Muscle of back (tissue), 11 donors: ENCODE results near the gene FOXP4. TPM values are rescaled to one million over a fixed set of nuclear protein-coding genes. Genes with fewer than 3 reads are reported as not detected.
"Not testable (repeated sequence)": the region's sequence is repeated elsewhere in the genome, so short reads cannot be mapped to it uniquely, and the experiment has no call there.

ENCODE experiments used
- DNase-seq, 3 donors: peaks; one replicate each; pipeline versions ENCODE4 v3.0.0 to v3.0.0-alpha.2; 2013
- polyA plus RNA-seq, 10 donors: library from polyadenylated mRNA; unstranded; fragments of 120-200 nt; gene quantifications; one replicate each; pipeline ENCODE4 v1.2.1, GENCODE V29; 2013; ENCODE audit not compliant: insufficient read length in 10 of 10

The FOXP4 gene
- polyA plus RNA-seq, 10 donors, result 8.4 to 14.1 (median 12.3) TPM

DNA sequence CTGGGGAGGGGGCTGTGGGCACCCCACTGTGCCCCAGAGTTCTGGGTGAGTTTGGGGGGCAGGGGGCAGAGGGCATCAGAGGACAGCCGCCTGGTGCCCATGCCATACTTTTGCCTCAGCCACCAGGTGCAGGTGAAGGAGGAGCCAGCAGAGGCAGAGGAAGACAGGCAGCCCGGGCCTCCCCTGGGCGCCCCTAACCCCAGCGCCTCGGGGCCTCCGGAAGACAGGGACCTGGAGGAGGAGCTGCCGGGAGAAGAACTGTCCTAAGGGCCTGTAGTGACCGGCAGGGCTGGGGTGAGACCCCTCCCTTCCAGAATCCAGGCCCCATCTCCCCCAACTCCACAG lies 52.5 kb downstream of the FOXP4 start:
- no peak for DNase-seq

DNA sequence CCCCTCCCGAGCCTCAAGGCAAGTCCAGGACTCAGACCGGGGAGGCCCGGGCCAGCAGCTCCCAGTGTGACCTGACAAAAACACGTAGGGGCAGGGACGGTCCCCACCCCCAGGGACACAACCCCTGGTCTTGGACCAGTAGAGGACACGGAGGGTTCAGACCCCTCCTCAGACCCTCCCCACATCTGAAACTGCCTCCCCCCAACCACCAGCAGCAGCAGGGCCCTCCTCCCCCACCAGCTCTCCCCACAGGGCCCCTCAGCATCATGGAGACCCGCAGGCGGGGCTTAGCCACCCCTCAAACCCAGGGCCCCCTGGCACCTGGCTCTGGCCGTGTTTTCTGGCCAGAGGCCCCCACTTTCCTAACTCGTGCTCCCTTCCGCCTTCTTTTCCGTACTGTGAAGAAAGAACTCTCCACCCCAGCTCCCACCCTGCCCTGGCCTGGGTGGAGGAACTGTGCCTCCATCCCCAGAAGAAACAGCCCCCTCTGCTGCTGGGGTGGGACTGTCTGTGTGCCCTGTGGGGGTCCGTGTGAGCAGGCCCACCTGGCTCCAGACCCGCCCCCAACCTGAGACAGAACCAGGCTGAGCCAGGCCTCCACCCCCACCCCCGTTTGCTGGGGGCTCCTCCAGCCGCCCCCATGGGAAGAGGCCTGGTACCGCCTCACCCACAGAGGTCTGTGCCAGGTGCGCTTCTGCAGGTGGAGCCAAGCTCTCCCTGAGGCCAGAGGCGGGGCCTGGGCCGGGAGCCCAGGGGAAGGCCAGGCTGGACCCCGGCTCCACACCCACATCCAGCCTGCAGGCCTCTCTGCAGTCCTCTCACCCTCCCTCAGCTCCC lies 53.1 kb downstream of the FOXP4 start:
- DNase-seq, result no peak

DNA sequence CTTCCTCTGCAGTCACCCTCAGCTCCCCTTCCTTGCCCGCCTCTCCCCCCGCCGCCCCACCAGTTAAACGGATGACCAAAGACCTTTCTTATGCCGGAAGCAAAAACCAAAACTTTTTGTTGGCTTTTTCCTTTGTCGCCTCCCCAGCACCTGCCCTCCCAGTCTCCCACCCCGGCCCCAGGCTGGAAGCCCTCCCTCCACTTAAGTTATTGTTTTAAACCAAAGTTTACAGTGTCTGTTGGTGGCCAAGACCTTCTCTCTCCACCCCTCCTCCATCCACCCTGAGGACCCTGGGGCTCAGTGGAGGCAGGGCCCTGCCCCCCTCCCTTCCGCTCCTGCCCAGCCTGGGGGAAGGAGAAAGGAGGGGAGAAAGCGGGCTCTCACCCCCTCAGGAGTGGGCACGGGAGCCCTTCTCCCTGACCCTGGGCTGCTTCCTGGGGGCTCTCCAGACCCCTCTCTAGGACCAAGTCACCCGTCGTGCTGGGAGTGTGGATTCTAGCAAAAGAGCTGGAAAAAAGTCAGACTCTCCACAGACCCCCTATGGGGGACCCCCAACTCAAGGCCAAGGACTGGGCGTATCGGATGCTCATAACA lies 53.8 kb downstream of the FOXP4 start:
- DNase-seq, result no peak

DNA sequence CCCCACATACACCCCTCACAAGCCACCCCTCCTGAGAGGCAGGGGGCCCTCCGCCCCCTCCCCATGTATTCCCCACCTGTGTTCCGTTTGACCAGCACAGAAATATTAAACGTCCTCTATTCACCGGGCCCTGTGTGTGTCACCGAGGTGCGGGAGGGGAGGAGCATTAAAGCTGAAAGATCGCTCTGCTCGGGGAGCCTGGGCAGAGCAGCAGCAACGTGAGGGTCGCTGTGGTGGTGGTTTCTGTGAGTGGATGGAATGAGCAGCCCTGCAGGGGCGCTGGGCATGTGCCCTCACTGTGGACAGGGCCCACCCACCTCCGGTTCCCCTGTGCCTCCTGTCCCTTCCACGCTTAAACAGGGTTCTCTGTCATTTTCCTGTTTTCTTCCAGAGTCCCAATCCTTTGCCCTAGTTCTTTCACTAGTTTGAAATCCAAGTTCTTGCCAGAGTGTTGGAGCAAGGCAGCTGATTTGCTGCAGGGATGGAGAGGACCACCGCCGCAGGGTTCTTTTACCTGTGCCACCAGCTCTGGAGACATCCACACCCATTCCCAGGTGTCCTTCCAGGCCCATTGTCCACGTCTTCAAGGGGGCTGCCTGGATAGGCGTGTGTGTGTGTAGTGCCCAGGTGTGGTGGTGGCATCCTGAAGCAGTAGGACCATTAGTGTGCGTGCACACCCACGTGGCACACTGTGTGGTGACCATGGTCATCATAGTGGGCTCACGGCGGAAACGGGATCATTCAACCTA lies 54.5 kb downstream of the FOXP4 start:
- no peak for DNase-seq

DNA sequence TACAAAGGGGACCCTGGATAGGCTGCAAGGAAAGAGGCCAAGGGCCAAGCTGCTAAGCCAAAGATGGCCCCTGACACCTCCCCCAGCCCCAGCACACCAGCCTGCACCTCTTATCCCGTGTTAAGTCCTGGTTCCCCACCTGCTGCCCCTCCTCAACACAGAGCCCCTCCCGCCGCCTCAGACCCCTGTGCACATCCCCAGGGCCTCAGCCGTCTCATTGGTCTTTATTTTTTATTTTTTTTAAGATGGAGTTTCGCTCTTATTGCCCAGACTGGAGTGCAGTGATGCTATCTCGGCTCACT lies 55.0 kb downstream of the FOXP4 start:
- DNase-seq, result no peak

DNA sequence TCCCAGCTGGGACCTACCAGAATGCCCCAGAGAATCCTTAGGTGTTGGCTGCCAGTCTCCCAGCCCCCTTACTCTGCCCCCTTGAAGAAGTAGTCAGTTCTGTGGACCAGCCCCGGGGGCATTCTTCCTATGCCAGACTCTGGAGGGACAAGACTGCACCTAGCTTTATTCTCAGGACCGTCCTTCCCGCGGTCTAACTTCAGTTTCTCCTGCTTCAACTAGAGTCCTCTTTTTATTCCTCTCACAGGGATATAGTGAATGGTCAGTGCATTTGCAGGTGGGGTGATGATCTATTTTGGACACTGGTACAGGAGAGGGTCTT lies 56.2 kb downstream of the FOXP4 start:
- no peak for DNase-seq

DNA sequence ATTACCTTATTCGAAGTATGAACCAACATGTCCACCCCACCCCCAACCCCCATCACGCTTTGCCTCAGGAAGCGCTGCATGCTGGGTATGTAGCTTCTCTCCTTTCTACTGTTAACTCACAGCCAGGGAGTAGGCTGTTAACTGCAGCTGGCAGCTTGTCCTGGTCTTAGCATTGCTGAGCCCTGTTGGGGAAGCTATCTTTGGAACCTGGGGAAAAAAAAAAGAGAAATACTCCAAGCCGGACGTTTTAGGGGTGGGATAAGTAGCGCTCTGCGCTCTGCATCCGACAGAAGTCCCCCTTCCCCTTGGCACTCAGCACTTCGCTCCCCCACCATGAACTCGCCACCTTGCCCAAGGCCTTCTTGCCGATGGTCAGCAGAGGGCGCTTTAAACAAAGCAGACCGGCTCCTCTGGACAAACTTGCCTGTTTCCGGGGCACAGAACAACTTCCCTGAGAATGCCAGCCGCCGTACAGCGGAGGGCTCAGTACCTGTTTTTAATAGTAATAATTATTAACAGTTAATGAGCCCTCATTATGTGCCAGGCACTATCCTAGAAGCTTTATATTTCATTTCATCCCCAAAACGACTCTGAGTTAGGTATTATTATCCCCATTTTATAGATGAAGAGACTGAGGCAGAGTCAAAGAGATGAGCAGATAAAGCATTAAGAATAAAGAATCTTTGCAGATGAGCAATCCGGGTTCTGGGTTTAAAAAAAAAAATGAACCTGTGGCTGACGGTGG lies 56.9 kb downstream of the FOXP4 start:
- peak; percentile 83 to 93 (median 89) for DNase-seq

DNA sequence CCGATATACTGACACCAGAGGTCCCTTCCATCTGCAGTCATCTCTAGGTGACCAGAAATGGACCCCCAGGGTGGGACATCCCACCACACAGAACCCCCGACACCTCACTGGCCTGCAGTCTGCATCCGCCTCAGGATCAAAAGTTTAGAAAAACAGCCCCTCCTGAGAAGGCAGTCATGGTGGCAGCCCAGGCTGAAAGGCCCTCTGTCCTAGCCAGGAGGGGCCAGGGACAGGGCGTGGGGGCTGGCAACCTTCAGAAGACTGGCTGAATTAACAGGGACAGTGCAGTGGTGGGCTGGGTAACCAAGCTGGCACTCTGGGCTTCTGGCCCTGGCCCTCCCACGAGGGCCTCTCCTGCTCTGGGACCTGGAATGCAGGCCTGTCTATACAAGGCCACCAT lies 57.8 kb downstream of the FOXP4 start:
- no peak for DNase-seq

DNA sequence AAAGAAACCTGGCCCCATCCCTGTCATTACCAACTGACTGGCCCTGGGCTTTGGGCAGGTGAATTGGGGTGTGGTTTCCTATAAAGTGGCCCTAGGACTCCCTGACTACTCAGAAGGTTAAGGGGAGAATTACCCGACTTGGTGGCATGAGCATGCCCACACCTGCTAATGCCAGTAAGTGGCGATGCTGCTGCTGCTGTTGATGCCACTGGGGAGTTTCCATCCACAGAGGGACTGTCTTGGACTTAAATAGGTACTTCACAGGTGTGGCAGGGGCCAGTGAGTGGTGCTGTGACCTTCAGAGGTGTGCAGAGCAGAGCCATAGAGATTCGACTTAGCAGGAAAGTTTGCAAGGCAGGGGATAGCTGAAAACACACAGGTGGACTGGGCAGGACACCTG lies 59.5 kb downstream of the FOXP4 start:
- DNase-seq, result no peak

DNA sequence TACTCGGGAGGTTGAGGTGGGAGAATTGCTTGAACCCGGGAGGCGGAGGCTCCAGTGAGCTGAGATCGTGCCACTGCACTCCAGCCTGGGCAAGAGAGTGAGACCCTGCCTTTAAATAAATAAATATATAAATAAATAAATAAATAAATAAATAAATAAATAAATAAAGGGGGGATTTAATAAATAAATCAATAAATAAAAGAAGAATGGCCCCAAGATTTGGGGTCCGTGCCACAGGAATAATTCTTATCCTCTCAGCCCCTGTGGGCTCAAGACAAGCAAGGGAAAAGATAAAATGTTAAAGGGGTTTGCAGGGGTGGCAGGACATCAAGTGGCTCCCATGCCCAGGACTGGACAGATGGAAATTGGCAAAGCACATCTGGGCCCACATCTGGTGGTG lies 60.9 kb downstream of the FOXP4 start:
- DNase-seq, result no peak

DNA sequence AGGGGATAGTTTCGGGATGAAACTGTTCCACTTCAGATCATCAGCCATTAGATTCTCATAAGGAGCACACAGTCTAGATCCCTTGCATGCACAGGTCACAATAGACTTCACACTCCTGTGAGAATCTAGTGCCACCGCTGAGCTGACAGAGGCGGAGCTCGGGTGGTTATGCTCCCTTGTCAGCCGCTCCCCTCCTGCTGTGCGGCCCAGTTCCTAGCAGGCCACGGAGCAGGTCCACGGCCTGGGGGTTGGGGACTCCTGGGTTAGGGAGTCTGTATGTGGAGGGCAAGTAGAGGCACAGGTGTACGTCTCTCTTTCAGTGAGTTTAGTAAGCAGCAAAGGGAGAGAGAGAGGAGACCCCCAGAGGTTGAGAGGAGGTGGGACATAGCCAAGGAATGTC lies 61.6 kb downstream of the FOXP4 start:
- no peak for DNase-seq

DNA sequence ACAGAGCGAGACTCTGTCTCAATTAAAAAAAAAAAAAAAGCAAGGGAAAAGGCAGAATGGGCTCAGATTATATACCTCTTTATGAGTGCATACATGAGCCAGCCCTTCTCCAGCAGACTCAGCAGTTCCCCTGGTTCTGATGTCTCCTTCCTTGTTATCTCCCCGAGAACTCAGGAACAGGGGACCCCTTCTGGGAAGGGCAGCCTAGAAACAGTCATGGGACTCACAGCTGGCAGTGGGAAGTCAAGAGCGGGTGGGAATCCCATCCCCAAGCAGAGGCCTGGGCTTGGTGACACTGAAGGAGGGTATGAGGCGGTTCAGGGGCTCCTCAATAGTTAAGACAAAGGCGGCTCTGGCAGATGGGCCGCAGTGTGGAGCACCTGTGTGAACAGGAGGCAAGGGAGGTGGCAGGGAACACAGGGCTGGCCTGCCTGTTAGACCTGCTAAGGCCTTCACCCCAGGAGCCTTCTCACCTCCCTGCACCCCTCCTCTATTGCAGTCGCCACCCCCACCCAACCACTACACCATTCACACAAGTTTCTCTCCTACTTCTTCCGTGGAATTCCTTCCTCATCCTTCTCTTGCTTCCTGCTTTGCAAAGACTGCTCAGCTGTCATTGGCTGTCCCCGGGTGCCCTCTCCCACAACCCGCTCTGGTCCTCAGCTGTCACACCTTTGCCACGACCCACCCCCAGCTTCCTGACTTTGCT lies 62.4 kb downstream of the FOXP4 start:
- DNase-seq, result no peak

DNA sequence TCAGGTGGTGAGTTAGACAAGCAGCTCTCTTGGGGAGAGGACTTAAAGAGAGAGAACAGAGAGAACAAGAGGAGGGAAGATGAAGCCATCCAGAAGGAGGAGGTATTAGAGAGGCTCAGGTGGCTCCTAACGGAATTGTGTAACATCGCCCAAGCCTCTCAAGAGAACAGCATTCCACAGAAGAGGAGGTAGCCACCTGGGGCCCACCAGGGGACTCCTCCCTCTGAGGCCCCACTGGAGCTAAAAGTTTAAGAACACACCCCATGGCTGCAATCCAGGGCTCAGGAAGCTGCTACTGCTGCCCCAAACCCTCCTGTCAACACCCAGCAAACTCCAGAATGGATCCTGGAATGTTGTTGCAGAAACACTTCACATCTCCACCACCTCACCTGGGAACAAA lies 68.5 kb downstream of the FOXP4 start:
- no peak for DNase-seq

DNA sequence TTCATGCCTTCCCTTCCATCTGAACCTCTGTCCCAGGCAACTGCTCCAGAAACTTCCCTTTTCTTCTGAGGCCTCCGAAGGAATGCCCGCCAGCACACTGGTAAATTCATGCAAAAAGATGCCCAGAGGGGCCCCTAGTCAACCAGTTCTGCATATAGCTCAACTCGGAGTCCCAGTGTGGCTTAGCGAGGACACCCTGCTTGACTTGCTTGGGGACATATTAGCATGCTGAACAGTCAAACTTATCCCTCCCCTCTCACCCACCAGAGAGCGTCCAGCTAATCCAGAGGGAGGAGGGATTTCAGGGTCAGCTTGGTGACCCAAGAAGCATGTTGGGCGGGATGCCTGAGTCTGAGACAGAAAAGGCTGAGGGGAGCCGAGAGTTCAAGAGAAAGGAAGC lies 69.1 kb downstream of the FOXP4 start:
- no peak for DNase-seq

DNA sequence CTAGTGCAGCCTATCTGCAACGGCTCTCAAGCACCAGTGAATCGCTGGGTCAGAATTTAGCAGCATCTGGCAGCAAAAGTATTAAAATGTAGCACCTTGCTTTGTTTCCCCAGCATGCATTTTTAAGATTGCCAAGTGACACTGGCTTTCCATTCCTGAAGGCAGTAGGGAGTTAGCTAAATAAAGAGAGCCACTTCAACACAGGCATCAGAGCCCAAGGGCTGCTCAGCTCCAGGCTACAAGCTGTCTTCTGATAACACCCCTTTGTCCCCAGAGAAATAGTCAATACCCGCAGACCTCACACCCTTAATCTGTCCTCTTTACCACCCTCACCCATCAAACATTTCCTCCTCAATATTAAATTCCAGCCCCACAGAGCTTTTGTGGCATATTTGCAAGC lies 72.4 kb downstream of the FOXP4 start:
- DNase-seq, result no peak

DNA sequence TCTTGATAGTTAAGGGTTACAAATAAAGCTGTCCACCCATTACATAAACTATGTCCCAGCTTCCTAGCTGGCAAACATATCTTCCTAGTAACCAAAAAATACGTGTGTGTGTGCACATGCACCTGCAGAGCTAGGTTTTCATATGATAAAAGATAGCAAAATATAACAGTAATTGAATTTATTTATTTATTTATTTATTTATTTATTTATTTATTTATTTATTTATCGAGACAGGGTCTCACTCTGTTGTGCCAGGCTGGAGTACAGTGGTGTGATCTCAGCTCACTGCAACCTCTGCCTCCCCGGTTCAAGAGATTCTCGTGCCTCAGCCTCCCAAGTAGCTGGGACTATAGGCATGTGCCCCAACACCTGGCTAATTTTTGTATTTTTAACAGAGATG lies 73.0 kb downstream of the FOXP4 start:
- not testable (repeated sequence) for DNase-seq

DNA sequence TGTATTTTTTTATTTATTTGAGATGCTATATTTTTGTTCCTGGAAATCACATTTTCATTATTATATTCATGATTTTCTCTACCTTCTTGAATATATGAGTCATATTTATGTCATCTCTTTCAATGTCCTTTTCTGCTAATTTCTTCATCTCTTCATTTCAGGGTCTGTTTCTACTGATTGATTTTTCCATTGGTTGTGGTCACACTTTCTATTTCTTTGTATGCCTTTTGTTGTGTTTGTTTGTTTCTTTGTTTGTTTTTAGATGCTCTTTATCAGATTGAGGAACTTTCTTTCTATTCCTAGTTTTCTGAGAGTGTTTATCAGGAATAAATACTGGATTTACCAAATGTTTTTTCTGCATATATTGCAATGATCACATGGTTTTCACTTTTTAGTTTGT lies 75.2 kb downstream of the FOXP4 start:
- DNase-seq, result no peak

DNA sequence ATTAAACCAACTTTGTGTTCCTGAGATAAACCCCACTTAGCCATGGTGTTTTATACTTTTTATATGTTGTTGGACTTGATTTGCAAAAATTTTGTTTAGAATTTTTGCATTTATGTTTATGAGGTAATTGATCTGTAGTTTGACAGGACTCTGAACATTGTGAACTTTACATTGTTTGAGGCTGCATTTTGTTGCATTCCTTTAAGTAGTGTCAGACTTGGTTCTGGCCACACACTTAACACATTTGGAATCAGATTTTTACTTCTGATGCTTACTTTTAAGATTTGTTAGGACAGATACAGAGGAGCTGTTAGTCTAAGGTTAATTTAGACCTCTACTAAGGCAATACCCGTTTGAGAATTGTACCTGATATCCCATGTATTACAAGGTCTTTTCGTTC lies 75.6 kb downstream of the FOXP4 start:
- no peak for DNase-seq

DNA sequence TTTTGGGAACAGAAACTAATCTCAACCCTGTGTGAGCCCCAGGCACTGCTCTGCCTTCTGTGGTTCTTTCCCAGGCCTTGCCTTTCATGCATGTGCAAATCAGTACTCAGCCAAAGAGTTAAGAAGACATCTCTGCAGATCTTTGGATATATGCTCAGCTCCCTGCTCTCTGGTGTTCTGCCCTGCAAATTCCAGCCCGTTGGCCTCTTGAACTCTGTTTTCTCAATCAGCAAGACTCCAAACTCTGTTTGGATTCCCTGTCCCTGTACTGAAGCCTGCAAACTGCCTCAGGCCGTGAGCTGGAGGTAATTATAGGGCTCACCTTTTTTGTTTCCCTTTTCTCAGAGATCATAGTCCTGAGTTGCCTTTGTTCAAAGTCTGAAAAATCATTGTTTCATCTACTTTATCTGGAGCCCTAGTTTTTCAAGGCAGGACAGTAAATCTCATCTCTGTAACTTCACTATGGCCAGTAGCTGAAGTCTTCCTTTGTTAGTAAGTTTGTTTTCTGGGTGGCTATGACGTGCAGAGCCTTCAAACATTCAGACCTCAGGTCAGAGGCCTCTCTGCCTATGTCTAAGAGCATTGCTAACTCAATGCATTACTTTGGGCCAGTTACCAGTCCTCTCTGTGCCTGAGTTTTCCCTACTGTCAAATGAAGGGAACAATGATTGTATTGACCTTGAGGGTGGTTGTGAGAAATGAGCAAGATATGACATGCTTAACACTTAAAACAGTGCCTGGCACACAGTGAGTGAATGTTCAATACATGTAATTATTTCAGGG lies 76.2 kb downstream of the FOXP4 start:
- no peak for DNase-seq

DNA sequence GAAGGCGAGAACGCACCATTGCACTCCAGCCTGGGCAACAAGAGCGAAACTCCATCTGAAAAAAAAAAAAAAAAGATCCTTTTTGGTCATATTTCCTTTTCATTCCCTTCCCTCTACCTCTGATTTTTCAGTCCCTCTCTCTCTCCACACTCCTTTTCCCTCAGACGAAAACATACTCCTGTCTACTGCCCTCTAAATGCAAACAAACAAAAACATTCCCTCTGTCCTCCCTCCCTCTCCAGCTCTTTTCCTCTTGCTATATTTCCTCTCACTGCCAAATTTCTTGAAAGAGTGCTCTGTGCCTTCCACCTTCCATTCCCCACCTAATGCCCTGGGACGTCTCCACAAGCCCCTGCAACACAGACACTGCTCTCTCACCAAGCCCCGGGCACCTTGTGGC lies 77.1 kb downstream of the FOXP4 start:
- no peak for DNase-seq

DNA sequence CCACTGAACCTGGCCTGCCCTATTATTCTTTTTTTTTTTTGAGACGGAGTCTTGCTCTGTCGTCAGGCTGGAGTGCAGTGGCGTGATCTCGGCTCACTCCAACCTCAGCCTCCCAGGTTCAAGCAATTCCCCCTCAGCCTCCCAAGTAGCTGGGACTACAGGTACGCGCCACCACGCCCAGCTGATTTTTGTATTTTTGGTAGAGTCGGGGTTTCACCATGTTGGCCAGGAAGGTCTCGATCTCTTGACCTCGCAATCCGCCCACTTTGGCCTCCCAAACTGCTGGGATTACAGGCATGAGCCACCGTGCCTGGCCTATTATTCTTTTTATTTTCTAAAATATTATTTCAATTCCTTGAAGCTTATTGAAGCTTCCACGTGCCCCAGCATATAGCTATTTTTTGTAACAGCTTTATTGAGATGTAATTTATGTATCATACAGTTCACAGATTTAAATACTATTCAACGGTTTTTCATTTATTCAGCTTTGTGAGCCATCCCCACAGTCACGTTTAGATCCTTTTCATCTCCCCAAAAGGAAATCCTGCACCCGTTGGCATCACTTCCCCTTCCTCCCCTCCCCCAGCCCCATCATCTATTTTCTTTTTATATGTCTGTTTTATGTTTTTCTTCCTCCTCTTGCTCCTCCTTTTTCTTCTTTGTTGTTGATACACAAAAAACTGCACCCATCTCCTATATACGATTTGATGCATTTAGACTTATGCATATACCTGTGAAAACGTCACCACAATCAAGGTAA lies 78.6 kb downstream of the FOXP4 start:
- DNase-seq, result no peak
